HG03571 (cell line): ENCODE results near the gene ITGAX.

Experiments used
- ATAC-seq: cut with Tn5 transposase; IDR thresholded peaks from one replicate; pipeline ENCODE4 v1.9.1; 2021; ENCODE audit not compliant: unreplicated experiment

The ITGAX gene

DNA sequence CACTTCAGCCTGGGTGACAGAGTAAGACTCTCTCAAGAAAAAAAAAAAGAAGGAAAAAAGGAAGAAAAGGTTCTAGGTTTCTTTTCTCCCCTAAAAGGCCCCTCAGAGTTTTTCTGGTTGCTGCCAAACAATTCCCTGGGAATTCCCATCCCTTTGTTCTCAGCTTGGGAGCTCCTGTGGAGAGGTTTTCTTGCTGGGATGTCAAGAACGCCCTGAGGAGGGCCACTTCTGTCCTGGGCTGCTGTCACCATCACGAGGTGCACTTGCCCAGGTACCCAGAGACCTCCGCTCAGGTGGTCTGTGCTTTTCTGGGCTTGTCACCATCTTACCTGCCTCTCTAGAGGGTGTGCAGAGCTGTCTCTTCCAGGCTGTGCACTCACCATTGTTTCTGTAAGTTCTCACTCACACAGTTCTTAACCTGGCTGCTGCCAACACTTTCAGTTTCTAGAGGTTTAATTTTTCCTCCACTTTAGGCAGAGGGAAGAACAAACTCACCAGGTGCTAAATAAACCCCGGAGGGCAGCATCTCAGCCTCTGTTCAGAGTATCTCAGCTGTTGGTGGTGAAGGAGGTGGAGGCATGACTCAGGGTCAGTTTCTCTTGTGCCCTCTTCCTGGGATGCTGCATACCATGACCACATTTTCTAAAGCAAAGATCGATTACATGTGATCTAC is 75.5 kb downstream of the ITGAX start:
- ATAC-seq: no peak
